GM19193 (cell line): ENCODE results near the gene STAC.

Source experiments
- POLR2A ChIP-seq: IDR thresholded peaks from 4 replicates; pipeline ENCODE4 v1.6.1; 2011; ENCODE audit not compliant: insufficient read depth, insufficient read length; ENCODE audit errors: extremely low read depth

Gene STAC

DNA sequence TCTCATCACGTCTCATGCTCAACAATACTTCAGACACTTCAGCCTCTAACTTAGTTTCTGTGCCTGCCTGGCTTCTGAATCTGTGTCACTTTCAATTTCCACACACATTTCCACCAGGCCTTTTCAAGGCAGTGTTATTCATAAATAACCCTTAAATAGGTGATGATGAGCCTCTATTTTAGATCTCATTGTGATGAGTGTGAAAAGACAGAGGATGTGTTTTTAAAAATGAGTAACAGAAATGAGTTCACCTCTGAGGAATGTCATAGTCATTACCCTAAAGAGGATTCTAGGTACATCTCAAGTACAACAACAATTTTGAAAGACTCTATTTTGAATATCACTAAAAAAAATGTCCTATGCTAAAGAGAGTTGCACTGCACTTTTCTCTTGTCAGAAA is 64.6 kb downstream of the STAC start:
- no peak for TF ChIP-seq POLR2A

DNA sequence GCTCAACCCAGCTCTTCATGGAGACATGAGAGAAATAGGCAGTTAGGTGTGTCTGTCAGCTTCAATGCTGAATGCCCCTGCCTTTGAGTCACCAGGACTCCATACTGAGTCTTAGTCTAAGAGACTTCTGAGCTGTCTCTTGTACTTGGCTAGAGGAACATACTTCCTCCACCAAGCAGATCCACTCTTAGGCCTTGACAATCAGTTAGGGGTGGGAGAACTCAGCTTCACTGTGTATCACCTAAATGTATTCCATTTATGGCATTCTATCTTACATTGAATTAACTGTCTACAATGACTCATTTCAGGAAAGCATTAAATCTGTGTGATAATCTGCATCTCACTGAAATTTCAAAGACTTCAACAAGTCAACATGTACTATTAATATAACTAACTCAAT is 66.0 kb downstream of the STAC start:
- no peak for TF ChIP-seq POLR2A

DNA sequence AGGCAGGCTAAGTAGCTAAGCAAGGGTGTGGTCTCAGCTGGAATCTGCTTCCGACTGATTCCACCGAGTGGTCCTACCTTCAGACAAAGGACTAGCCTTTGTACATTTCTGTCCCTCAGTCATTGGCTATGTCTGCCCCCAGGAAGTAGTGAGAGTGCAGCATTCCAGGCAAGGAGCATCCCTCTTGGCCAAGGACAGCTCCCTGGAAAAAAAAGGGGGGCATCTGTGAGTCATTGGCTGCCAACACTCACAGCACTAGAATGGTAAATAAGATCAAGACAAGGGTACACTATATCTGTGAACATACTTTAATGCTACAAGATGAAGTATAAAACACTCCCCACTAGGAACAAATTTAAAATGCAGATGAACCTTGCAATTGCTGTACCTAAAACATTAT is 66.8 kb downstream of the STAC start:
- TF ChIP-seq POLR2A, result no peak

DNA sequence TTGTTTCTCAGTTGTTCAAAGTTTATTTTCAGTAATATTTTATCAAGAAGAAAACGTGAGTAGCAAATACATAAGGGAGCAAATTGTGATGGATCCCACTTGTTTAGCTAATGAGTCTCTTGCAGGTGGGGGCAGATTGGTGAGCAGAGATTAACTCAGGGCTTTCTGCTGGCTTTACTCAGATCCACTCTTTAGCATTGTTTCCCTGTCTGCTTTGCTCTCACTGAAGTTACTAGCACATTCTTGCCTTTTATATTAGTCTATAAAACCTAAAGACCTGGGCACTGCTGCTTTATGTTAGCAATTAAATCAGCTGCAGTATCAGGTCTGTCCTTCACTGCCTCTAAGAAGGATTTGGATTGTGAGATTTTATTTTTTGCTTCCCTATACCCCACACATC is 71.5 kb downstream of the STAC start:
- TF ChIP-seq POLR2A, result no peak

DNA sequence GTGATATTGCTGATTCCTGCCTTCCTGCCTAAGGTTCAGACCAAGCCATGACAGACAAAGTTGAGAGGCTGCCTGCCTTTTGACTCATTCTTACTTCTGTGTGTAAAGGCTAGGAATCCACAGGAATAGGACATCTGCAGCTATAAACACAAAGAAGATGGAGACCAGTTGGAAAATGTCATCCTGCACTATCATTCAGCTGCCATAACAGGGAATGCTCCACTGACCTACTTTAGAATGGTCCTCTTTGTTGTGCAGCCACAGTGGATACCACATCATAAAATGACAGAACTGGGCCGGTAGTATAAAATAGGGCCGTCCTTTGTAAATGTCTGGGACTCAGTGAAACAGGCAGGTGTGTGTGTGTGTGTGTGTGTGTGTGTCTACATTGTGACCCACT is 75.1 kb downstream of the STAC start:
- no peak for TF ChIP-seq POLR2A

DNA sequence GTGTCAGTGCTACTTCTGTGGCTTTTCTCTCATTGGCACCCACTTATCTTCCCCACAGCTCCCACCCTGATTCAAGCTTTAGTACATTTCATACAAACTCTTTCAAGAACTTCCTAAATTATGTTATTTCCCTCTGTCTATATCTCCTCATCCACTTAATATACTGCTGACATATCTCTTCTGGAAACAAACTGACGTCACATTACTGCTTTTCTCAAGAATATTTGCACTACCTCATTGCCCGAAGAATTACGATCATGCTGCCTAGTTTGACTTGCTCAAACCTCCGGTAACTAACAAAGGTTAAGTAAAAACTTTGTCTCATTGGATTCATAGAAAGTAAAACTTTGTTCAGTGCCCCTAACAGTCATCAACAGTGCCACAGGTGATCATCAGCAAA is 76.5 kb downstream of the STAC start:
- no peak for TF ChIP-seq POLR2A

DNA sequence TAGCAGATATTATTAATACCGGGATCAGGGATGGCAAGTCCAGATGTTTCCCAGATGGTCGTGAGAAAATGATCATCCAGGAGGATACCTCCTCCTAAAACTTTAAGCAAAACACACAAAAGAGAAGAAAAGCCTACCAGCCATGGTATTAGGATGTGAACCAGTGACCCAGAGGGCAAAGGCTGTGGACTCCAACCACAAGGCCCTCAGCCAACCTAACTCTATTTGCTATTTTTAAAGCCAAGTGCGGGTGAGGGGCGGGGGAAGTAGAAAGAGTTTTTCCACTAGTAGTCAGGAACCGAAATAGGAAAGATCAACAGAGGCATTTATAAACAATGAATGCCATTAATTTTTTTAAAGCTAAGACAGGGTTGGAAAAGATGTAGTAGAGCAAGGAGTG is 77.4 kb downstream of the STAC start:
- TF ChIP-seq POLR2A, result no peak

DNA sequence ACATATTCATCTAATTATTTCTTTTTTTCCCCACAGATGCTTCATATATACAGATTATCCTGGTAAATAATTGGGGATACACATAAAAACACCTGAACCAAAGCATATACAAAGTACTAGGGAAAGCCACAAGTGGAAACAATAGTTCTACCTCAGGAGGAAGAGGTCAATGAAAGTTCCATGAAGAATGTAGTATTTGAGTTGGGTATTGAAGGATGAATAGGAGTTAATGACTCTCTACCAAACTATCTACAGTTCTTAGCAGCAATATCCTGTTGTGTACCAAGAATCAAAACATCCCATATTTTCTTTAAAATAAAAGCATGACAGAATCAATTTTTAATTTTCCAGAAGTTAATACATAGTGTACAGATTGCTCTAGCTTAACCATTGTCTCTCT is 78.9 kb downstream of the STAC start:
- TF ChIP-seq POLR2A, result no peak

DNA sequence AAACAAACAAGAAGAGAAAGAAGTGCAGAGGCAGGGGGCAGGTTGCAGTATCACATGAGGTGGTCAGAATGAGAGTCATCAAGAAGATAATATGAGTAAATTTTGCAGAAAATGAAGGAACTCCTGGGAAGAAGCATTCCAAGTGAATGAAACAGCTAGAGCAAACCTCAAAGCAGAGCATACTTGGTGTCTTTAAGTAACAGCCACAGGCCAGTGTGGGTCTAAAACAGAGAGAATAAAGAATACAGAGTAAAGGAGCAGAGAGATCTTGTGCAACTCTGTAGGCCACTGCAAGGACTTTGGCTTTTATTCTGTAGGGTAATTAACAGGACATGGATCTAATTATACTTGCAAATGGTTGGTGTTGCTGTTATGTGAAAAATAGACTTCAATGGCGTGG is 81.3 kb downstream of the STAC start:
- no peak for TF ChIP-seq POLR2A

DNA sequence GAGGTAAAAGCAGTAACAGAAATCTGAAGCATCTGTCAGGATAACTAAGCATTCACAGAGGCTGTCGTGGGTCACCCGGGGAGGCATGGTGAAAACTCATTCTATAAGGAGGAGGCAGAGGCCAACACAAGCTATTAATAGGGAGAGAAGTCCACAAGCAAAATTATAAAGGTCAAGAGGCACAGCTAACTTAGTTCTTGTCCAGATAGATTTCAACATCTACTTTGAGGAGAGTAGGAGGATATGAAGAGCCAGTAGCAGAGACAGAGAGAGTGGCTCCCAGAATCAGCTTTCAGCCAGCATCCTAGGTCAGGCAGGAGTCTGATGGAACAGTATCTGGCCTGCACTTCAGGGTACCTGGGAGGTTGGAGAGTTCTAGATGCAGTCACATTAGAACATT is 95.3 kb downstream of the STAC start:
- no peak for TF ChIP-seq POLR2A

DNA sequence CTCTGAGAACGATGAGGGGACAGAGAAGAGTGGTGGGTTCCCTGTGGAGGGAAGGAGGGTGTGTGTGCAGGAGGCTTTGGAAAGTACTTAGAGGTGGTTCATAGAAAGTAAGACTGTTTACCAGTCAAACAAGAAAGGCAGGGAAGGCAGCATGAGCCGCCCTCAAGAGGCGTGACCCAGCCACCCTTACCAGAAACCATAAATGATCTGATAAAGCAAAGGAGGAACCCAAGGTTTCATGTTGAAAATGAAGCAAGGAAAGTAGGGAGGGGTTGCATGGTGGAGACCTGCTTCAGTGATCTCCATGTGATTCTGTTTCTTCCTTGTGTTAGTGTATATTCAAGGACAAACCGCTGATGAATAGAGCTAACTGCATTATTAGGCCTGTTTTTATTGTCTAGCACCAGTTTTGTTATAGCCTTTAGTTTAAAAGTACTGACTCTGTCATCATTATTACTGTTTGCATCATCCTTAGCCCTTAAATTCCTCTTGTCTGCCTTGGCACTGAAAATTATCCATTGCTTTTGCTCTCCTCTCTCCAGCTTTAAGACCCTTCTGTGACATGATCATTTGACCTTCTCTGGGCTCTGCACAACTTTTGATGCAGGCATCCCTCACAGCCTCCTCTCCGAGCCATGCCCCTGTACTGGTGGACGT is 96.1 kb downstream of the STAC start:
- no peak for TF ChIP-seq POLR2A

DNA sequence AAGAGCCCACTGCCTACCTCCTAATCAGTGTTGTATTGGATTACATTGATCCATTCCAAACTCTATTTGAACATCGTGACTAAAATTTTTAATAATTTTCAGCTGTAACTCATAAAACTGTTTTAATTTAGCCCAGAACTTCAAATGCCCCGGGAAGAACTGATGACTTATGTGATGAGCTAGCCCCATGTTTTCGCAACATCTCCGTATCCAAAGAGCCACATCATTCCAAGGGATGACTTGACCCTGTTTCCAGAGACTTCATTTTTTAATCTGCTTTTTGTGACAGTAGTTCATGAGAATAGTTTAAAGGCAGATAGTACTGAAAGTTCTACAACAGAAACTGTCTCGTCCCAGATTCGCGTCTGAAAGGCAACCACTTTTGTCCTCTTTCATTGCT is 97.4 kb downstream of the STAC start:
- no peak for TF ChIP-seq POLR2A

DNA sequence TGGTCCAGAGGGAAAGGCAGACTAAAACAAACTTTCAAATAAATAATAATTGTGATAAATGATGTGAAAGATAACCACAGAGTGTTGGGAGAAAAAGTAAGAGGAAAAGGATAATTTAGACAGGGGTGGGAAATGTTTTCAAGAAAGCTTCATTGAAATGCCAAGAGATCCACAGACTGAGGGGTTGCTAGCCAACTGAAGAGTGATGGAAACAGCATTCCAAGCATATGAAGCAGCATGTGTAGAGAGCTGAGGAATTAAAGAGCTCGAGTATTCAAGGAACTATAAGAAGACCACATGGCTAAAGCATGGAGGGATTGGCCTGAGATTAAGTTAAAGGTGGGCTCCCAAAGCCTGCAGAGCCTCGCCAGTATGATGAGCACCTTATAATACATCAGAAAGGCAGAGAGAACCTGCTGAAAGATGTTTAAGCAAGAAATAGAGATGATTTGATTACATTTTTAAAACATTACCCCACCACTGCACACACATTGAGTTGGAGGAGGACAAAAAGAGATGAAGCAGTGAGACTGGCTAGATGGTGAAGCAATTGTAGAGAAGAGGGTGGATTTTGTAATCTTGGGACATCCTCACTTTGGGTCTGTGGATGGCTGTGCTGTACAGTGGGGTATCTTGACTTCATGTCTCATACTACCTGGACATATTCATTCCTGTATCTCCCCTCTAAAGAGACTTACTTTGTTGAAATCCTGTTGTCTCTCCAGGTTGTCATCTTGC is 100.8 kb downstream of the STAC start:
- TF ChIP-seq POLR2A, result no peak

DNA sequence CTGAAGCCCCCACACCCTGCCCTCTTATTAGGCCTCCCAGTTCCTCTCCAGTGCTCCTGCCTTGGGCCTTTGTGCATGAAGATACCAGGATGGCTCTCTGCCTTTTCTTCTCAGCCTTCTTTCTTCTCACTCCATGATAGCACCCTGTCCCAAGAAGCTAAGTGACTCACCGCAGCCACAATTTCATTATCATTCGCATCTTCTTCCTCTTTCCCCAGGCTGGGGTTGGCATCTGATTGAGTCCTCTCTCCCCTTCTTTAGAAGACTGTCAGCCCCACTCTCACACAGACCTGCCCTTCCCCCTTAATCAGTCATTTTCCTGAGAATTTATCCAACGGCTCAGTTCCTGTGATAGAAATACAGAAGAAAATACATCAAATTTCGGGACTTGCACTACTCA is 102.0 kb downstream of the STAC start:
- no peak for TF ChIP-seq POLR2A

DNA sequence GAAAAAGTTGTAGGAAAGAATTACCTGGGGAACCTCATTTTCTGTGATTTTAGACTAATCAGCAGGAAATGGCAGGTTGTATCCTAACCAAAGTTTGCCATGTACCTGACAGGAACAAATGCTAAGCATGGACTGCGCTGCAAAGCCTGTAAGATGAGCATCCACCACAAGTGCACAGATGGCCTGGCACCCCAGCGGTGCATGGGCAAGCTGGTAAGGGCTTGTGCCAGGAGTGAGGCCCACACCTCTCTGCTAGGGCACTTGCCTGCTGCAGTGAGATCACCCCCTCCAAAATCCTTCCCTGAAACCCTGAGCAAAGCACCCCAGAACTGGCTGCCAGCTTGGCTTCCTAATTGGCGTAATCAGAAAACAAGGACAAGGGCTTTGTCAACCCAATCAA is 102.6 kb downstream of the STAC start:
- TF ChIP-seq POLR2A, result no peak

DNA sequence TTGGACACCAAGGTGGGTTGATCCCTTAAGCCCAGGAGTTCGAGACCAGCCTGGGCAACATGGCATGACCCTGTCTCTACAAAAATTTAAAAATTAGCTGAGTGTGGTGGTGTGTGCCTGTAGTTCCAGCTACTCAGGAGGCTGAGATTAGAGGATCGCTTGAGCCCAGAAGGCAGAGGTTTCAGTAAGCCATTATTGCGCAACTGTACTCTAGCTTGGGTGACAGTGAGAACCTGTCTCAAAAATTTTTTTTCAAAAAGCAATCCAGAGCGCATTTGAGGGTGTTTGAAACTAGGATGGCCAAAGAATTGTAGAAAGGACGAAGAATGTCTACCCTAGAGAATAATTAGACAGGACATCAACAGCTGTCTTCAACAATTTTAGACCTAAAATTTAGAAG is 103.4 kb downstream of the STAC start:
- no peak for TF ChIP-seq POLR2A
